ENCODE results near the gene CLBA1. TPM values are rescaled to one million over a fixed set of nuclear protein-coding genes. Genes with fewer than 3 reads are reported as not detected.

The CLBA1 gene
- total RNA-seq, 1 donor from 2014 or later, result 6.4 TPM

Other genes with a start within 250 kb of the CLBA1 start
- gene SIVA1, start 232.6 kb upstream of the CLBA1 start, total RNA-seq, result 223 TPM
- 198 TPM for gene AKT1, start 190.0 kb upstream of the CLBA1 start, total RNA-seq
- gene ZBTB42, start 184.7 kb upstream of the CLBA1 start, total RNA-seq, result 11.3 TPM
- 5.7 TPM for gene CEP170B, start 120.5 kb upstream of the CLBA1 start, total RNA-seq
- gene PLD4, start 60.9 kb upstream of the CLBA1 start, total RNA-seq, result 7.7 TPM
- gene AHNAK2, start 7.4 kb upstream of the CLBA1 start, total RNA-seq, result 51.0 TPM
- 23.5 TPM for gene CDCA4, start 35.3 kb downstream of the CLBA1 start, total RNA-seq
- gene GPR132, start 79.6 kb downstream of the CLBA1 start, total RNA-seq, result 1.5 TPM
- 58.5 TPM for gene JAG2, start 183.0 kb downstream of the CLBA1 start, total RNA-seq
- 11.5 TPM for gene NUDT14, start 195.5 kb downstream of the CLBA1 start, total RNA-seq